Pancreas (tissue), 10 donors: Measurements from ENCODE around the gene TMEM54. TPM values are rescaled to one million over a fixed set of nuclear protein-coding genes. Genes with fewer than 3 reads are reported as not detected.

Experiments
- ATAC-seq, 4 donors: fragments of 200-7000 bp; cut with Tn5 transposase; one replicate each; pipeline versions ENCODE4 v1.8.0 to v1.9.1; 2020; ENCODE audit warnings: mild to moderate bottlenecking in 4 of 4, moderate library complexity in 4 of 4
- DNase-seq, 6 donors: peaks; one replicate each; pipeline ENCODE4 v3.0.0-alpha.2; 2020
- FAIRE-seq: peaks from 2 replicates; lab custom pipeline; 2012; peaks lifted over from hg19 to GRCh38; lab: Jason Lieb, UNC
- H3K27ac ChIP-seq, 4 donors: fragments of 200-600 bp; sonication (generic); 1 replicate in 3 of 4; 2 replicates in 1 of 4; pipeline versions ENCODE4 v1.5.0 to v1.8.0; 2020
- H3K27me3 ChIP-seq, 4 donors: fragments of 200-600 bp; one replicate each; pipeline ENCODE4 v1.8.0; 2021
- H3K36me3 ChIP-seq, 3 donors: fragments of 200-600 bp; sonication (generic) in 1 of 3; one replicate each; pipeline versions ENCODE4 v1.5.0 to v1.8.0; 2020 to 2021
- H3K4me1 ChIP-seq, 3 donors: fragments of 200-600 bp; one replicate each; pipeline ENCODE4 v1.8.0; 2021
- H3K4me3 ChIP-seq, 4 donors: fragments of 200-600 bp; sonication (generic) in 2 of 4; one replicate each; pipeline versions ENCODE4 v1.5.0 to v1.8.0; 2020 to 2021
- H3K9me3 ChIP-seq, 4 donors: fragments of 200-600 bp; one replicate each; pipeline ENCODE4 v1.8.0; 2021
- WGBS, 2 donors: extraction: QIAGEN DNeasy Blood & Tissue Kit; methylation state at CpG; one replicate each; pipeline ENCODE4 v1.1.7; 2013; 5-methylcytosine and 5-hydroxymethylcytosine counted together
- intact Hi-C, 3 donors: fragments of 100-400 bp; cut with DNase I; formaldehyde crosslinking; loops; one replicate each; pipeline versions ENCODE4 v1.11.1 to v1.14.2; 2022
- polyA plus RNA-seq, 2 donors: library from polyadenylated mRNA; stranded (reverse); fragments of 200-250 nt; gene quantifications; one replicate each; pipeline ENCODE4 v1.2.3, GENCODE V29; 2013
- total RNA-seq, 6 donors: library from RNA; stranded (reverse); fragmentation: NEBNext Ultra II Directional in 4 of 6; extraction: Animal tissue kit (Norgen Biotek cat#: 25700) in 4 of 6; gene quantifications; one replicate each; pipeline versions ENCODE4 v1.2.1 to v1.2.4, GENCODE V29; 2021 to 2023
- TF ChIP-seq, protein P1 (sequence below), 4 donors: fragments of 200-600 bp; sonication (generic) in 3 of 4; IDR thresholded peaks; one replicate each; pipeline versions ENCODE4 v1.5.0 to v1.8.0; 2021; ENCODE audit warnings: antibody characterized with exemption in 4 of 4
- donor health status: healthy with polysubstance abuse.
- donor health status: DM: no; HTN: no; CAD: no; lungs with moderate emphysema.
- donor health status: DM: no; HTN: no; CAD: no.
- donor health status: control.
- donor health status: control.
- donor health status: Bipolar disorder and iron deficiency.
- donor health status: DM: yes; HTN: yes; CAD: no.
- donor health status: DM: no; HTN: no; CAD: no.
- donor health status: DM: no; HTN: no; CAD: no.
- donor health status: DM: yes; HTN: yes; CAD: no.

The TMEM54 gene
- total and polyA plus RNA-seq, 8 donors: 11.9 to 39.5 (median 23.6) TPM

DNA sequence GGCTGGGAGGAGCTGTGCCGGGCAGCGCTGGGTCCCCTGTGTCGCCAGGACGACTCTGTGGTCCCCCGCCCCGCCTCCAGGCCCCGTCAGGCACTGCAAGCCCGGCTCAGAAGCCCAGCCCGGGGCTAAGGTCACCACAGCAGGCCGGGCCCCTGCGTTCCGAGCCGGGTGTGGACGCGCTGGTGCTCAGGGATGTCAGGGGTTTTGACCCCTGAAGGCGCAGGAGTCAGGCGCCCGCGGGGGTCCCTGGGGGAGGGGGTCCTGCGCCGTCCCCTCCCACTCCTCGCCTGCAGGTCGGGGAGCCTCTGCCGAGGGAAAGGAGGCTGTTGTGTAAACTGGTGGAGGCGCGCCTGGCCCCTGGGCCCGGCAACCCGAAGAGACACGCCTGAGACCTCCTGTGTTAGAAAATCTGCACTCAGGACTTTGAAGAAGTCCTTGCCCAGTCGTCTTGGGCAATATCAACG is 23.7 kb upstream of the TMEM54 start:
- no peak overlapping the region for H3K4me3 ChIP-seq
- no peaks in the 10 kb centered on the region for H3K27me3 ChIP-seq
- intact Hi-C loops: loop anchor here in 1 of 3 donors (10.0 kb wide), 1 partner anchor 130 kb away; no protein-coding TSS in a partner anchor
- TF ChIP-seq, protein P1, sequence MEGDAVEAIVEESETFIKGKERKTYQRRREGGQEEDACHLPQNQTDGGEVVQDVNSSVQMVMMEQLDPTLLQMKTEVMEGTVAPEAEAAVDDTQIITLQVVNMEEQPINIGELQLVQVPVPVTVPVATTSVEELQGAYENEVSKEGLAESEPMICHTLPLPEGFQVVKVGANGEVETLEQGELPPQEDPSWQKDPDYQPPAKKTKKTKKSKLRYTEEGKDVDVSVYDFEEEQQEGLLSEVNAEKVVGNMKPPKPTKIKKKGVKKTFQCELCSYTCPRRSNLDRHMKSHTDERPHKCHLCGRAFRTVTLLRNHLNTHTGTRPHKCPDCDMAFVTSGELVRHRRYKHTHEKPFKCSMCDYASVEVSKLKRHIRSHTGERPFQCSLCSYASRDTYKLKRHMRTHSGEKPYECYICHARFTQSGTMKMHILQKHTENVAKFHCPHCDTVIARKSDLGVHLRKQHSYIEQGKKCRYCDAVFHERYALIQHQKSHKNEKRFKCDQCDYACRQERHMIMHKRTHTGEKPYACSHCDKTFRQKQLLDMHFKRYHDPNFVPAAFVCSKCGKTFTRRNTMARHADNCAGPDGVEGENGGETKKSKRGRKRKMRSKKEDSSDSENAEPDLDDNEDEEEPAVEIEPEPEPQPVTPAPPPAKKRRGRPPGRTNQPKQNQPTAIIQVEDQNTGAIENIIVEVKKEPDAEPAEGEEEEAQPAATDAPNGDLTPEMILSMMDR (IDR thresholded peaks at IDR 0.05): no peak
- WGBS, 2 donors: 22 to 30% methylated on average over 31 of the region's 31 CpGs
- H3K4me1 ChIP-seq: no peaks in the 10 kb centered on the region
- no peak overlapping the region for H3K27ac ChIP-seq
- FAIRE-seq (no peak), DNase-seq (no peak), ATAC-seq (peak in 3 of 4 donors; percentile 28 to 51 (median 31))
- H3K36me3 ChIP-seq: no peaks in the 10 kb centered on the region
- H3K9me3 ChIP-seq: no peaks in the 10 kb centered on the region

DNA sequence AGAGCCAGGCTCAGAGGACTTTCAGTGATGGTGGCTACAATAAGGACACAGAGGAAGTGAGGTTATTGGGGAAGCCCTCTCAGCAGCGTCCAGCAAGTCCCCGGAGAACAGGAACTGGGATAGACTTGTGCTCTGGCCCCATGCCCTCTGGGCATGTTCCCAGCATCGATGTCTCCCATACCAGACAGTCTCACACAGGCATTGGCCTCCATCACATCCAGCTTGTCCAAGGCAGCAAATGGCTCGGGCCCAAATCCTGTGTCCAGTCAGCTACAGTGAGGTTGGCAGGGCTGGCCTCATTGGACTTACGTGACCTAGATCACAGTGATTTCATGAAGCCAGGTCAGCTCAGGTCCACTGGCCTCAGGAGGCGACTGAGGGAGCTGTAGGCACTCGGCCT is 19.6 kb upstream of the TMEM54 start:
- no peaks in the 10 kb centered on the region for H3K36me3 ChIP-seq
- 71 to 85% methylated on average over 7 of the region's 7 CpGs for WGBS, 2 donors
- DNase-seq (no peak), FAIRE-seq (no peak), ATAC-seq (peak in 3 of 4 donors; percentile 25 to 59 (median 42))
- H3K4me3 ChIP-seq: no peak overlapping the region
- H3K4me1 ChIP-seq: no peaks in the 10 kb centered on the region
- H3K9me3 ChIP-seq: no peaks in the 10 kb centered on the region
- TF ChIP-seq, protein P1 (IDR thresholded peaks at IDR 0.05): no peak
- no peak overlapping the region for H3K27ac ChIP-seq
- H3K27me3 ChIP-seq: no peaks in the 10 kb centered on the region
- intact Hi-C loops: loop anchor here in 1 of 3 donors (10.0 kb wide), 1 partner anchor 134 kb away; no protein-coding TSS in a partner anchor

DNA sequence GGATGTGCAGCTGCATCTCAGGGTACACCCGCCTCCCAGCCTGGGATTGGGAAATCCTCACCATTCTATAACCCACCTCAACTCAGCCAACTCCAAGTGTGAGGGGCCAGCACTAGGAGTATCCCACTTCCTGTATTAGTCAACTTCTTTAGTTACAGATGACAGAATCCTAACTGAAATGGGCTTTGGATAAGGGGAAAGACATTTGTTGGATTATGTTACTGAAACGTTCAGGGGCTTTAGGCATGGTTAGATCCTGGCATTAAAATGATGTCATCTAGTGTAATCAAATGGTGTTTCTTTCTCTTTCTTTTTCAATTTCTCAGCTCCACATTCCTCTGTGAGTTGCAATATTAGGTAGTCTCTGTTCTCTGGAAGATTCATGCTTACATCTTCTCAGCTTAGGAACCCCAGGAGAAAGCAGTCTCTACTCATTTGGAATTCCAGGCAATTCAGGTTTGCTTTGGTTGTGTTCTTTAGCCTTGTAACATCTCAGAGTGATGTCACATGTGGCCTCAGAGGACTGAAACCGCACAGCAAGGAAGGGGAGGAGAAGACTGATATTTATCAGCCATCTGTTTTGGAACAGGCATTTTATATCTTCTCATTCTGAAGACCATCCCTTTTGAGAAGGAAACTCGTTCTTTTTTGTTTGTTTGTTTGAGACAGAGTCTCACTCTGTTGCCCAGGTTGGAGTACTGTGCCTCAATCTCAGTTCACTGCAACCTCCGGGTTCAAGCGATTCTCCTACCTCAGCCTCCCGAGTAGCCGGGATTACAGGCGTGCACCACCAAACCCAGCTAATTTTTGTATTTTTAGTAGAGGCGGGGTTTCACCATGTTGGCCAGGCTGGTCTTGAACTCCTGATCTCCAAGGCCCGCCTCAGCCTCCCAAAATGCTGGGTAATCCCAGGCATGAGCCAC is 18.9 kb upstream of the TMEM54 start:
- intact Hi-C loops: loop anchor here in 1 of 3 donors (10.0 kb wide), 1 partner anchor 135 kb away; no protein-coding TSS in a partner anchor
- H3K36me3 ChIP-seq: no peaks in the 10 kb centered on the region
- H3K4me1 ChIP-seq: no peaks in the 10 kb centered on the region
- TF ChIP-seq, protein P1 (IDR thresholded peaks at IDR 0.05): no peak
- H3K27ac ChIP-seq: no peak overlapping the region
- H3K27me3 ChIP-seq: no peaks in the 10 kb centered on the region
- FAIRE-seq (no peak), ATAC-seq (no peak), DNase-seq (no peak)
- H3K9me3 ChIP-seq: no peaks in the 10 kb centered on the region
- H3K4me3 ChIP-seq: no peak overlapping the region
- 79 to 82% methylated on average over 11 of the region's 11 CpGs for WGBS, 2 donors

DNA sequence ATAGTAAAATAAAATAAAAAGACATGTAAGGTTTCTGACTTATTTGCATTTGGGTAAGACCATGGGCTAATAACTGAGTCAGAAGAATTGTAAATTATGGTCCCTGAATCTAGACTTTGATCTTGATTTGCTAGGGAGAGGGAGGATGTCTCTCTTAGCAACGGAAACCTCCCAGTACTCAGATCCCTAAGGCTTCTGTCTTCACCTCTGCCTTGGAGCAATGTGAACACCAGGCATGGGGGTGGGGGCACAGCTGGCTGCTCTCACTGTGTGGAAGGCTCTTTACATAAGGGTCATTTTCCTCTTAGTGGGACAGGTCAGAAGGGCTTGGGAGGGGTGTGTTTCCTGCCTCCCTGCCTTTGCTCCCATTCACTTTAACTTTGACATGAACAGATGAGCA is 17.0 kb upstream of the TMEM54 start:
- no peak for DNase-seq
- no peaks in the 10 kb centered on the region for H3K27me3 ChIP-seq
- no peaks in the 10 kb centered on the region for H3K36me3 ChIP-seq
- intact Hi-C loops: no loop called here
- no peaks in the 10 kb centered on the region for H3K9me3 ChIP-seq
- no peak overlapping the region for H3K4me3 ChIP-seq
- 29 to 44% methylated on average over 1 of the region's 1 CpG for WGBS, 2 donors
- no peak for FAIRE-seq
- TF ChIP-seq, protein P1 (IDR thresholded peaks at IDR 0.05): no peak
- H3K4me1 ChIP-seq: no peaks in the 10 kb centered on the region
- no peak overlapping the region for H3K27ac ChIP-seq
- no peak for ATAC-seq
